Measurements from ENCODE around the gene GTF3C5.

GRCh38 chr9:133102190-133103021, 71.6 kb downstream of the GTF3C5 start:
- TF ChIP-seq HNRNPH1 (optimal IDR thresholded peaks at IDR 0.05; ENCODE audit: low read depth, low read length): no peak
- no peak for TF ChIP-seq ZNF274 (IDR thresholded peaks at IDR 0.05; ENCODE audit: borderline replicate concordance, low read depth, low read length)
- TF ChIP-seq ZNF589 (CRISPR knock-in tag; IDR thresholded peaks at IDR 0.05; ENCODE audit: low read depth): no peak
- no peak for TF ChIP-seq ATF2 (CRISPR knock-in tag; IDR thresholded peaks at IDR 0.05)
